NT2/D1 (cell line): ENCODE measurements around the gene TTLL13.
A peak's percentile ranks its signal among the peaks of the same experiment; 100 is the strongest.
"Not testable (repeated sequence)": the region's sequence is repeated elsewhere in the genome, so short reads cannot be mapped to it uniquely, and the experiment has no call there.

ENCODE experiments used
- DNase-seq: peaks from one replicate; pipeline ENCODE4 v3.0.0-alpha.2; 2011; ENCODE audit warnings: low read depth, low spot score
- H3K27me3 ChIP-seq: 2 replicates; pipeline ENCODE4 v1.6.0; 2011; ENCODE audit warnings: mild to moderate bottlenecking; ENCODE audit not compliant: insufficient read length, insufficient read depth
- H3K36me3 ChIP-seq: 2 replicates; pipeline ENCODE4 v1.6.1; 2011; ENCODE audit warnings: mild to moderate bottlenecking, low read length, mixed read lengths; ENCODE audit not compliant: insufficient read depth, insufficient read length
- H3K4me1 ChIP-seq: 2 replicates; pipeline ENCODE4 v1.5.1; 2011; ENCODE audit not compliant: insufficient read depth, insufficient read length
- H3K4me3 ChIP-seq: 2 replicates; pipeline ENCODE4 v1.5.1; 2011; ENCODE audit warnings: low read depth; ENCODE audit not compliant: insufficient read length
- H3K9ac ChIP-seq: 2 replicates; pipeline ENCODE4 v1.6.0; 2011; ENCODE audit warnings: low read depth; ENCODE audit not compliant: insufficient read length
- H3K9me3 ChIP-seq: 2 replicates; pipeline ENCODE4 v1.5.1; 2011; ENCODE audit warnings: mild to moderate bottlenecking, low read length; ENCODE audit not compliant: insufficient read depth
- SUZ12 ChIP-seq: IDR thresholded peaks from 2 replicates; pipeline ENCODE4 v1.6.1; 2011; ENCODE audit not compliant: insufficient read length, insufficient read depth; ENCODE audit errors: extremely low read depth
- YY1 ChIP-seq: IDR thresholded peaks from 2 replicates; pipeline ENCODE4 v1.6.1; 2011; ENCODE audit not compliant: insufficient read length, insufficient read depth
- ZNF274 ChIP-seq: IDR thresholded peaks from 2 replicates; pipeline ENCODE4 v1.6.1; 2011; ENCODE audit warnings: mild to moderate bottlenecking, low read depth, low read length

The TTLL13 gene

DNA sequence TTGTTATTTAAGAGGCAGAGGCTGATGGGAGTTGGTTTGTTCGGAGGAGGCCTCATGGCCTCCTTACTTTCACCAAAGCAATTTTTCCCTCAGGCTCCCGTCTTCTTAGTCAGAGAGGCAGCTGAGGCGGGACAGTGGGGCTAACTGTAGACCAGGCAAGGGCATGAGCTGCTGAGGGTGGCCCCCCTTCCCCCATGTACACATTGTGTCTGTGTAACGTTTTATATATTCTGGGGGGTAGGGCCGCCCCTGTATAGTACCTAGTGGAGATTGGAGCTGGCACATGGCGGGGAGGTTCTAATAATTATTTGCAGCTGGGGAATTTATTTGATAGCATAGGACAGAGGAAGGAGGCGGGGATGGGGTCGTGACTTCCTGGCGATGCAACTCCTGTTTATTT, 51.2 kb downstream of the TTLL13 start:
- Histone ChIP-seq H3K9me3 (no peaks in the 10 kb centered on the region), H3K4me1 (peaks cover 6% of the 10 kb centered on the region), H3K9ac (no peak overlapping the region), H3K36me3 (no peaks in the 10 kb centered on the region), H3K27me3 (no peaks in the 10 kb centered on the region), H3K4me3 (no peak overlapping the region)
- no peak for DNase-seq
- no peak for TF ChIP-seq YY1
- TF ChIP-seq ZNF274, result no peak
- TF ChIP-seq SUZ12, result no peak

DNA sequence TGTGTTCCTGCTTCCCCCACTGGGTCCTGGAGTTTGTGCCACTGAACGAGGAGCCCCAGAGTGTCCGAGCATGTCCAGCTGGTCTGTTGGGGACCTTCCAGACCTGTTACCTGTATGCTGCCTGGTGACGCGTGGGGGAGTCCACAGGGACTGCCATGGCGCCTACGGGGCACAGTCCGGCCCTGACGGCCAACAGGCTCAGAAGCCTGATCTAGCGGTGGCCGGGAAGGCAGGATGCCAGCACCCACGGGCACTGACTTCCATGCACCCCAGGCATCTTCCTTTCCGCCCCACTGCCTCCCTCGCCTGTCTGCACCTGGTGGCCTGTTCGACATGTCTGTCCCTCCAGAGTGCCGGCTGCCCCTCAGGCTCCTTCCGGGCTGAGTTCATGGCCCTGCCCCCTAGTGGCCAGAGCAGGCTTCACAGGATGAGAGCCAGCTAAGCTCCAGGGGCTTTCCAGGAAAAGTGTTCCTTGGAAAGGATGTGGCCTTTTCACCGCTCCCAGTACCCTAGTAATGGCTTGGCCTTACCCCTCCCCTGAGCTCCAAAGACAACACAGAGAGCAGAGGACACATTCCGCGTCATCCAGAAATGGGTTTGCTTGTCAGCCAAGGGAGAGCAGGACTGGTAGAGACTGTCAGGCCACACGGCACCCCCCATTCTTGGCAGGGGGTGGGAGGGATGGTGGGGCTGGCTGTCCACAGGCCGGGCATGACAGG, 51.8 kb downstream of the TTLL13 start:
- peaks cover 6% of the 10 kb centered on the region for H3K4me1 ChIP-seq
- H3K4me3 ChIP-seq, result no peak overlapping the region
- H3K36me3 ChIP-seq, result no peaks in the 10 kb centered on the region
- TF ChIP-seq ZNF274, result no peak
- TF ChIP-seq YY1, result no peak
- H3K9me3 ChIP-seq, result no peaks in the 10 kb centered on the region
- DNase-seq, result peak; percentile 75
- no peaks in the 10 kb centered on the region for H3K27me3 ChIP-seq
- no peak overlapping the region for H3K9ac ChIP-seq

GRCh38 chr15:90301707-90302300, 52.4 kb downstream of the TTLL13 start:
- Histone ChIP-seq H3K36me3 (no peaks in the 10 kb centered on the region), H3K4me3 (no peak overlapping the region), H3K9me3 (no peaks in the 10 kb centered on the region), H3K27me3 (no peaks in the 10 kb centered on the region), H3K9ac (no peak overlapping the region), H3K4me1 (peaks cover 6% of the 10 kb centered on the region)
- DNase-seq, result no peak
- no peak for TF ChIP-seq YY1
- TF ChIP-seq SUZ12, result no peak
- no peak for TF ChIP-seq ZNF274

DNA sequence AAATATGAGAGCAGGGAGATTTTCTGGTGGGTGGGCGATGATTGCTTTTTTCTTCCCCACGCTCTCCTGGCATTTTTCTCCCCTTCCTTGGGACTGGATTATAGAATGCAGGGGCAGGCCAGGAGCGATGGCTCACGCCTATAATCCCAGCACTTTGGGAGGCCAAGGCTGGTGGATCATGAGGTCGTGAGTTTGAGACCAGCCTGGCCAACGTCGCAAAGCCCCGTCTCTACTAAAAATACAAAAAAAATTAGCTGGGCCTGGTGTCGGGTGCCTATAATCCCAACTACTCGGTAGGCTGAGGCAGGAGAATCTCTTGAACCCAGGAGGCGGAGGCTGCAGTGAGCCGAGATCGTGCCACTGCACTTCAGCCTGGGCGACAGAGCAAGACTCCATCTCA, 56.0 kb downstream of the TTLL13 start:
- H3K4me1 ChIP-seq, H3K9ac ChIP-seq, DNase-seq, H3K36me3 ChIP-seq, H3K4me3 ChIP-seq, H3K27me3 ChIP-seq, H3K9me3 ChIP-seq: not testable (repeated sequence)

- Histone ChIP-seq H3K4me1 (peaks cover 5% of the 10 kb centered on the region), H3K4me3 (no peak overlapping the region), H3K36me3 (no peaks in the 10 kb centered on the region), H3K9ac (no peak overlapping the region), H3K27me3 (no peaks in the 10 kb centered on the region), H3K9me3 (no peaks in the 10 kb centered on the region)
- DNase-seq, result no peak
- no peak for TF ChIP-seq YY1
- no peak for TF ChIP-seq SUZ12
- no peak for TF ChIP-seq ZNF274
These were observed 56.6 kb downstream of the TTLL13 start for GRCh38 chr15:90305932-90306331.

DNA sequence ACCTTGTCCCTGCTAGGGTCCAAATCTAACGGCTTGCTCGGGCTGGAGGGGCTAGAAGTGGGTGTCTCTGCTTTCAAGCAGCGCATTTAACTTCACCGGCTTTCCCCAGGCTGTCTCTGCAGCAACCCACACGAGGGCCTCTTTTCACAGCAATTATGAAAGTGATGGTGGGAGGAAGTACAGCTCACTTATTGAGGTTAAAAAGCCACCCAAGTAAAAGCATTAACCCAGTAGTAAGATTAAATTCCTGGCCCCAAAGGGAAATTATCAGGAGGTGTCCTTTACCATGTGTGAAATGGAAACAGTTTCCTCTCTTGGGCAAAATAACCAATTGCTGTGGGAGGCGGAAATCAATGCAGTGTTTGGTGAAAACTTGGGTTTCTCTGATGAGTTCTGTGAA, 57.2 kb downstream of the TTLL13 start:
- Histone ChIP-seq H3K36me3 (no peaks in the 10 kb centered on the region), H3K4me3 (no peak overlapping the region), H3K9ac (no peak overlapping the region), H3K9me3 (no peaks in the 10 kb centered on the region), H3K27me3 (no peaks in the 10 kb centered on the region), H3K4me1 (peaks cover 3% of the 10 kb centered on the region)
- no peak for DNase-seq
- no peak for TF ChIP-seq ZNF274
- no peak for TF ChIP-seq SUZ12
- no peak for TF ChIP-seq YY1

DNA sequence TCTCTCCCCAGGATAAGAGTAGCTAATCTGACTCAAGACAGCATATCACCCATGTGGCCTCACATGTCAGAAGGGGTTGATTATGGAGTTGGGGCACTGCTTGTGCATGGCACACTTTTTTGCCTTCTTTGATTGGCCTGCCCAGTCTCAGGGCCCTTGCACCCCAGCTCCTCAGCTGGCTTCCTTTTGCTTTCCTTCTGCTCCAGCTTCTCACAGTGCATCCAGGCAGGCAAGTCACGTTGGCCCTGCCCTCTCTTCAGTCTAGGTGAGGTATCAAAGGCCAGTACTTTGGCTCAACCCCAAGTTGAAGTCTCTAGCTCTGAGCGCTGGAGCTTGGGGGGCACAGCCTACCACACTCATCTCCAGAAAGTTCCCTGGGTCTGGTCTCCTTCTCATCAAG, 58.3 kb downstream of the TTLL13 start:
- no peak for TF ChIP-seq ZNF274
- no peak for TF ChIP-seq YY1
- no peak for TF ChIP-seq SUZ12
- DNase-seq, result no peak
- no peaks in the 10 kb centered on the region for H3K4me1 ChIP-seq
- no peaks in the 10 kb centered on the region for H3K9me3 ChIP-seq
- no peak overlapping the region for H3K4me3 ChIP-seq
- no peaks in the 10 kb centered on the region for H3K36me3 ChIP-seq
- H3K27me3 ChIP-seq, result no peaks in the 10 kb centered on the region
- no peak overlapping the region for H3K9ac ChIP-seq

DNA sequence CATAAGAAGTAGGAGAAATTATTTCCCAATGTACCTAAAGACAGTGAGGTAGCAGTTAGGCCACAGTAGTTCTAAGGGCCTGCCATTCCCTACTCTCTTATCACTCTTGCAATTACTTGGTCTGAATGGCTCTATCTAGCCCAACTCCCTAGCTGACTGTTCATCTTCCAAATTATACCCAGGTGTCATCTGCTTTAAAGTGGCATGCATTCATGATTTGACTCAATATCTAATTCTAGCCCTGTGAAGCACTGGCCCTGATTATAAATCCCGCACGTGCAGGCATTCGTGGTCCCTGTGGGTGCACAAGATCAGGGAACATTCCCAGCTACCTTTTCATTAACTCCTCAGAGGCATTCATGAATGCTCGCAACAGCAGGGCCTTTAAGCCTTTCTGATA, 59.7 kb downstream of the TTLL13 start:
- Histone ChIP-seq H3K4me1 (no peaks in the 10 kb centered on the region), H3K27me3 (no peaks in the 10 kb centered on the region)

More for the DNA sequence above, 59.7 kb downstream of the TTLL13 start:
- H3K4me3 ChIP-seq, result no peak overlapping the region
- TF ChIP-seq YY1 (no peak), SUZ12 (no peak), ZNF274 (no peak)
- H3K9me3 ChIP-seq, result no peaks in the 10 kb centered on the region
- no peak overlapping the region for H3K9ac ChIP-seq
- no peak for DNase-seq
- no peaks in the 10 kb centered on the region for H3K36me3 ChIP-seq
